ENCODE measurements around the gene SRPRB.

SRPRB gene

GRCh38 chr3:133825969-133826727, 20.5 kb downstream of the SRPRB start:
- DNase-seq (ENCODE audit: extremely low read depth in 1 of 2, low read depth in 1 of 2) = no peak

- DNase-seq (ENCODE audit: extremely low read depth in 1 of 2, low read depth in 1 of 2) = no peak
Observed at GRCh38 chr3:133827136-133827535, 21.5 kb downstream of the SRPRB start.

- no peak for DNase-seq (ENCODE audit: extremely low read depth in 1 of 2, low read depth in 1 of 2)
Observed at GRCh38 chr3:133827684-133828083, 22.1 kb downstream of the SRPRB start.

GRCh38 chr3:133828576-133829309, 23.1 kb downstream of the SRPRB start:
- no peak for DNase-seq (ENCODE audit: extremely low read depth in 1 of 2, low read depth in 1 of 2)

- DNase-seq (ENCODE audit: extremely low read depth in 1 of 2, low read depth in 1 of 2) = no peak
Observed at GRCh38 chr3:133829310-133829707, 23.7 kb downstream of the SRPRB start.

GRCh38 chr3:133830071-133830470, 24.5 kb downstream of the SRPRB start:
- no peak for DNase-seq (ENCODE audit: extremely low read depth in 1 of 2, low read depth in 1 of 2)

GRCh38 chr3:133831966-133832801, 26.6 kb downstream of the SRPRB start:
- no peak for DNase-seq (ENCODE audit: extremely low read depth in 1 of 2, low read depth in 1 of 2)

GRCh38 chr3:133832802-133833144, 27.2 kb downstream of the SRPRB start:
- DNase-seq (ENCODE audit: extremely low read depth in 1 of 2, low read depth in 1 of 2) = no peak

GRCh38 chr3:133833267-133833666, 27.7 kb downstream of the SRPRB start:
- no peak for DNase-seq (ENCODE audit: extremely low read depth in 1 of 2, low read depth in 1 of 2)

GRCh38 chr3:133833880-133834620, 28.4 kb downstream of the SRPRB start:
- DNase-seq (ENCODE audit: extremely low read depth in 1 of 2, low read depth in 1 of 2) = no peak

GRCh38 chr3:133834621-133835417, 29.2 kb downstream of the SRPRB start:
- no peak for DNase-seq (ENCODE audit: extremely low read depth in 1 of 2, low read depth in 1 of 2)

- DNase-seq (ENCODE audit: extremely low read depth in 1 of 2, low read depth in 1 of 2) = no peak
Observed at GRCh38 chr3:133835418-133835743, 29.8 kb downstream of the SRPRB start.

GRCh38 chr3:133835961-133836360, 30.3 kb downstream of the SRPRB start:
- no peak for DNase-seq (ENCODE audit: extremely low read depth in 1 of 2, low read depth in 1 of 2)

GRCh38 chr3:133836497-133837158, 31.0 kb downstream of the SRPRB start:
- no peak for DNase-seq (ENCODE audit: extremely low read depth in 1 of 2, low read depth in 1 of 2)

GRCh38 chr3:133837487-133838295, 32.1 kb downstream of the SRPRB start:
- DNase-seq (ENCODE audit: extremely low read depth in 1 of 2, low read depth in 1 of 2) = no peak

- DNase-seq (ENCODE audit: extremely low read depth in 1 of 2, low read depth in 1 of 2) = no peak
Observed at GRCh38 chr3:133838296-133838789, 32.7 kb downstream of the SRPRB start.

GRCh38 chr3:133838916-133839800, 33.5 kb downstream of the SRPRB start:
- no peak for DNase-seq (ENCODE audit: extremely low read depth in 1 of 2, low read depth in 1 of 2)

All from stimulated activated CD8-positive, alpha-beta memory T cell treated with anti-CD3 and anti-CD28 coated beads, Interleukin-7, amount 100 ng/mL, for 48 hours (primary cell).